ENCODE results near the gene MRPL50.

MRPL50 gene

DNA sequence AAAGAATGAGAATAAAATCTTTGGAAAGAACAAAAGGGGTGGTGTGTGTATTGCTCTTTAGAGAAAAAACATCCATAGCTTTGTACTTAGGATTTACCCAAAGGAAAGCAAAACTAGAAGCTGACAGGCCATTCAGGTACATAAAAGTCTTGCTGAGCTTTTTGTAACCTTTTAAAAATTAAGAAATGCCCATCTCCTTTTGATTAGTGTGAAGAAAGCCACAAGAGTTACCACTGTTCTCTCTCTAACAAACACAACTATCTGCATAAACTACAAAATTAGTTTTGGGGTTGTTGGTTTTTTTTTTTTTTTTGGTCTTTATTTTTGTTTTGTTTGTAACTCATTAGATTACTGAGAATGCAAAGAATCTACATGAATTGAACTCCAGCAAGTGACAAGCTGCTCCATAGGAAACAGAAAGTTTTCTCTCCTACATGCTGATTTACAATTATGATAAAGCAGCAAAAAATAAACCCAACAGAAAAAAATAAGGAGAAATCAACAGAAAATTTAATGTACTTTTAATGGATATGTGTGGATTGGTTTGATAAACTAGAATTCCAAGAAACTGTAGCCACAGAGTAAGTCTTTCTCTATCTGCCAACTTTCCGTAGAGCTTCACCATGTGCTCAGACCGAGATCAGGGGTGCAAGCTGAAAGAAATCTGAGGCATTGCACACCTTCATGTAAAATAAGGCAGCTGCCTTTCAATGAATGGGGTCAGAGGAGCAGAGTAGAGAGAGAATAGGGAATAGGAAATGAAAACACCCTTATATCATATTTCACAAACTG is 25.9 kb downstream of the MRPL50 start:
- no peak for DNase-seq

DNA sequence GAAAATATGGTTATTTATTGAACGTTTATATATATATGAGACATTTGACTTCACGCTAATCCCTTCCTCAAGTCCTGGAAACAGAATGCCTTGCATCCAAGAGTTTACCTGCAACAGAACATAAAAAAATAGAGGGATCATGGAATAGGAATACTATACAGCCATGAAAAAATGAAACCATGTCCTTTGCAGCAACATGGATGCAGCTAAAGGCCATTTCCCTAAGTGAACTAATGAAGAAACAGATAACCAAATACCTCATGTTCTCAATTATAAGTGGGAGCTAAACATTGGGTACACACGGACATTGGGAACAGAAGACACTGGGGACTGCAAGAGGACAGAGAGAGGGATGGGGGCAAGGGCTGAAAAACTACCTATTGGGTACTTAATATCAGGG is 26.6 kb downstream of the MRPL50 start:
- no peak for DNase-seq

DNA sequence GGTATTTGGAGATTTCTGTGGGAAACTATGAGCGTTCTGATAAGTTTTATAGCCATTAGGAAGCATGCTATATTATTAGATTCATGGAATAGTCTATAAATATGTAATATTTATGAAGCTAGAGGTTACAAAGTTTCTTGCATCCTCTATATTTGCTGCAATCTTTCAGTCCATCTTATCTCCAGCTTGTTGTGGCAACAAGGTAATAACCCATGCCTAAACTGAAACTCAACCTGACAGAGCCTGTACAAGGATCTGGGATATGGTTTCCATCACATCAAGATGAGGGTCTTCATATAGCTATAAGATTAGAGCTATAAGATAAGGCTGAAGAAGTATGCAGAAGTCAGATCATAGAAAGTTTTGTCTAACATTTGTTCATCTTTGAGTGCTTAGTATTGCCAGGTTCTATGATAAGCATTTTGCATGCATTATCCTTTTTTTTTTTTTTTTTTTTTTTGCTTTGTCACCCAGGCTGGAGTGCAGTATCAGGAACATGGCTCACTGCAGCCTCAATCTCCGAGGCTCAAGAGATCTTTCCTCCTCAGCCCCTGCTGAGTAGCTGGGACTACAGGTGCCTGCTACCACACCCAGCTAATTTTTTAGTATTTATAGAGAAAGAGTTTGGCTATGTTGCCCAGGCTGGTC is 28.4 kb downstream of the MRPL50 start:
- no peak for DNase-seq

DNA sequence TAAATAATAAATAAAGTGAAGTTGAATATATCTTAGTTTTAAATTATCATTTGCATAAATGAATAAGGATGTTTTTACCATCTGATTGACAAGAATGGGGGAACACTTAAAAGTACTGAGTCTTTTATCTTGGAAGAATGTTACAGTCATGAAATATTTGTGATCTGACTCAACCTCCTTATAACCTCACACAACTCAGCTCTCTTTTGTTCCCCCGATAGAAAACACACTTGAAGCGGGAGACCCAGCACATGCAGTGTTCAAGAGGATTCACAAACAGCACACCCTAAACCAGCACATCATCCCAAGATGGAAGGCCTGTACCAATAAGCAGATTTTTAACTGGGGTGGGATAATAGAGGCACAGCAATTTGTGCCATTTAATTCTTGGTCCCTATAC is 29.1 kb downstream of the MRPL50 start:
- no peak for DNase-seq

DNA sequence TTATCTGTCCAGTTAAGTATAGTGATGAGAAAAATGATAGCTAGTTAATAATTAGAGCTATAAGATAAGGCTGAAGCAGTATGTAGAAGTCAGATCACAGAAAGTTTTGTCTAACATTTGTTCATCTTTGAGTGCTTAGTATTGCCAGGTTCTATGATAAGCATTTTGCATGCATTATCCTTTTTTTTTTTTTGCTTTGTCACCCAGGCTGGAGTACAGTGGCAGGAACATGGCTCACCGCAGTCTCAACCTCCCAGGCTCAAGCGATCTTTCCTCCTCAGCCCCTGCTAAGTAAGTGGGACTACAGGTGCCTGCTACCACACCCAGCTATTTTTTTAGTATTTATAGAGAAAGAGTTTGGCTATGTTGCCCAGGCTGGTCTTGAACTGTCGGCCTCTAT is 31.1 kb downstream of the MRPL50 start:
- DNase-seq: no peak

DNA sequence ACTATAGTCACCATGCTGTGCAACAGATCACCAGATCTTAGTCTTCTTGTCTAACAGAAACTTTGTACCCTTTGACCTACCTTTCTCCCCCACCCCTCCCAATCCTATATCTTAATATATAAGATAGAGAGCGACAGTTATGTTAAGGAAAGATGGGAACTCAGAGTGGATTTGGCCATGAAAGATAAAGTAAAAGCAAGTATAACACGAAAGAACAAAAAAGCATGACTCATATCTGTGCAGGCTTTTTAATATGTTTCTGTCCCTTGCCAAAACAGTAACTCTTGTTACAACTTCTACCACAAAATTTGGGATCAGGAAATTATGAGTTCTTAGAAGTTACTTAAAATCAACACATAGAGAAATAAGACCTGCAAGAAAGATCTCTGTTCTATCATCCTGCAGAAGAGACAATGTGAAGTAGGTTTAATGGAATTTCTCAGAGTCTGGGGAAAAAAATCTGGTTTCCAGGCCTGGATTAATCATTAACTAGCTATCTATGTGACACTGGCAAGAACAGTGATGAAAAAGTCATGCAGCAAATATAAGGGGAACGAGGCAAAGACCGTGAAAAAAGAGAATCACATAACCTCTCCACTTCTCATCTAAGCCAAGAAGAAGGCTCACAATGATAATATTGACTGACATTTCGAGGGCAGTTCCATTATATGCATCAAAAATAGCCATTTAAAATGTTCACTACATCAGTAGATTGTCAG is 32.2 kb downstream of the MRPL50 start:
- no peak for DNase-seq

DNA sequence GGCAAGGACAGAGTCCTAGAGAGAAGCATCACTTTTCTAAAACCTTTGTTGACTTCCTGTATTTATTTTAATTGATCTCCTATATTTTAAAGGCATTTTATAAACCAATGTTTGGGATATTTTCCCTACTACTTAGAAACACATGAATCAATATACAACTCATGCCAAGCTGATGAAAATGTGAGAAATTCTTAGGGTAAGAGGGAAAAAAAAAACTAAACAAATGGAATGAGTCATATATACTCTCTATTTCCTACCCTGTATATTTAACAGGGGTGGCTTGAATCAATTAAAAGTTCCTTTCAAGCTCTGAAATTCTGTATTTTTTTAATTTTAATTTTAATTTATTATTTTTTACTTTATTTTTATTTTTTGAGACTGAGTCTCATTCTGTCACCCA is 33.2 kb downstream of the MRPL50 start:
- DNase-seq: no peak

DNA sequence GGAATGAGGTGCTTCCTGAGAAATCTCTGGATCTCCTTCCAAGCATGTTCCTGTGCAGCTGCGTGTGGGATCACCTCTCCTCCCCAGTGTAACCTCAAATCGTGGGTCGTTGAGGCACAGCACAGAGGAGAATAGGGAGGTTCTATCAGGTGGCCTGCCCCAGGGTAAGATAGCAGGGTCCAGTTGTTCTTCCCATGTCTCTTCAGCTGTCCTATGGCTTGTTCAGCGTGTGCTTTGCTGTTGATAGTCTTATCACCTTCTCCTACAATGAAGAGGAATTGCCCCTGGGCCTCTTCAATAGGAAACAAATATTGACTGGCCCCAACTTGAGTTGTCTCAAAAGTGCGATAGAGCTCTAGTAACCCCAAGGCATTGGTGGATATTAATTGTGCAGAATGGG is 36.0 kb downstream of the MRPL50 start:
- DNase-seq: no peak

DNA sequence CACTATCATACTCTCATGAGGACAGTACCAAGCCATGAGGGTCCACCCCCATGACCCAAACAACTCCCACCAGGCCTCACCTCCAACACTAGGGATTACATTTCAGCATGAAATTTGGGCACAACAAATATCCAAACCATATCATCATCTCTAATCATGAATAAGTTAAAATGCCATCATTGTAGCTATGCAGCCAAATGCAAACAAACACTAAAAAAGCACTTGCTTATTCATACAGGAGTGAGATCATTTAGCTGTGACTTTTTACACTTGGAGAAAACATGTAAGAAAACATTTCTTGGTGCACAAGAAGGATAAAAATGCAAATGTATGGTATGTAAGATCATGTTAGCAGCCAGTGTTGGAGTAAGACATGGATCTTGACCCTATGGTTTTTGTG is 37.8 kb downstream of the MRPL50 start:
- no peak for DNase-seq

DNA sequence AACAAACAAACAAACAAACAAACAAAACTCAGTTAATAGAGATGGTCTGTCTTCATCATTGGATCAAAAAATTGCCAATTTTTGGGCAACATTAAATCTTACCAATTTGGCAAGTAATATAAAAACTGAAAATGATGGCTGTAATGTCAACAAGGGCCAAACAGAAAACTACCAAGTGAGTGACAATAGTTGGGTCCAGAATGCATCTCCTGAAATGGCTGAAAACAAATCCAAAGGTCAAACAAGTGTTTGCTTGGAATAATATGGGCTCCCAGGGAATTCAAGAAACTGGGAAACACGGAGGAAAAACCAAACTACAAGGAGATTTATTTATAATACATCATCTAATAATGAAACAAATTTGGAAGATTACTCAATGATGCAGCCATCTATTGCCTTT is 38.7 kb downstream of the MRPL50 start:
- DNase-seq: no peak

DNA sequence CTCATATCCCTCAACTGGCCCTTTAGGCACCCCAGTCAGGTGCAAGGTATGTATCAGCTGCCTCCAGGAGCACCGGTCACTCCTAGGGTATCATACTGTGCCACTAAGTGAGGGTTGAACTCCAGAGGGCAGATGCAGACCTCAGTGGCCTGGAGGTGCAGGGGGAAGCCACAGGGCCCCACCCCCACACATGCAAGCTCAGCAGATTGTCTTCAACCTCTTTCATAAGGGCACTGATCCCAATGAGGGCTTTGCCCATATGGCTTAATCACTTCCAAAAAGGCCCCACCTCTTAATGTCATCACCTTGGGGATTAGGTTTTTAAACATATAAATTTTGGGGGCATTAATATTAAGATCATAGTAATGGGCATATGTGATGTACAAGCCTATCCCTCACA is 41.8 kb downstream of the MRPL50 start:
- no peak for DNase-seq

DNA sequence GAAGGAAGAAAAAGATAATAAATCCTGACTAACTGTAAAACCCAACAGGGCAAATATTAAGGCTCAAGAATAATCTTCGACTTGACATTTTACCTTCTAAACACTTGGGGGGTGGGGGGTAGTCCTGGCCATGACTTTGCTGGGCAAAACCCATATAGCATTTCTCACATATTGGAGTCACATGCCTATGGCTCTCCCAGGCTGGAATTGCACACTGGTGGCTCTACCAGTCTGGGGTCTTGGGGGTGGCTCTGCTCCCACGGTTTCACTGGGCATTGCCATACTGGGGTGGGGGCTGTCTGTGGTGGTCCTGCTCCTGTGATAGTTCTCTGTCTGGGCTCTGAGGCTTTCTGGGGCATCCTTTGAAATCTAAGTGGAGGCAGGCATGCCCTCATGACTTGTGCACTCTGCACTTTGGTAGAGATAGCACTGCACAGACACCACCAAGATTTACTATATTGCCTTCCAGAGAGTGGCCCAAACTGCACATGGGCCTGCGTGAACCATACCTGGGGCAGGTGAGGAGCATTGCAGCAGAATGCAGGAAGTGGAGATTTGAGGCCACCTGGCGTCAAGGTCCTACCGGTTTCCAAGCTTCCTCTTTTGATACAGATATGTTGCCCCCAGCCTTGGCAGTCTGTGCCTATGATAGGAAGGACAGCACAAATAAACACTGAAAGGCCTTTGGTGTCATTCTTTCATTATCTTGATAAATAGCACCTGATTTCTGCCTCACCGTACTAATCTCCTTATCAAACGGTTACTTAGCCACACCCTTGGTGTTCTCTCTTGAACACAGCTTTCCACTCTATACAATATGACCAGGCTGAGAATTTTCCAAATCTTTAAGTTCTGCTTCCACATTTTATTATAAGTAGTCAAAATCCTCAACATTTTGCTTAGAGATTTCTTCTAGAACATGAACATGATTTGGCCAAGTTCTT is 43.4 kb downstream of the MRPL50 start:
- DNase-seq: no peak

DNA sequence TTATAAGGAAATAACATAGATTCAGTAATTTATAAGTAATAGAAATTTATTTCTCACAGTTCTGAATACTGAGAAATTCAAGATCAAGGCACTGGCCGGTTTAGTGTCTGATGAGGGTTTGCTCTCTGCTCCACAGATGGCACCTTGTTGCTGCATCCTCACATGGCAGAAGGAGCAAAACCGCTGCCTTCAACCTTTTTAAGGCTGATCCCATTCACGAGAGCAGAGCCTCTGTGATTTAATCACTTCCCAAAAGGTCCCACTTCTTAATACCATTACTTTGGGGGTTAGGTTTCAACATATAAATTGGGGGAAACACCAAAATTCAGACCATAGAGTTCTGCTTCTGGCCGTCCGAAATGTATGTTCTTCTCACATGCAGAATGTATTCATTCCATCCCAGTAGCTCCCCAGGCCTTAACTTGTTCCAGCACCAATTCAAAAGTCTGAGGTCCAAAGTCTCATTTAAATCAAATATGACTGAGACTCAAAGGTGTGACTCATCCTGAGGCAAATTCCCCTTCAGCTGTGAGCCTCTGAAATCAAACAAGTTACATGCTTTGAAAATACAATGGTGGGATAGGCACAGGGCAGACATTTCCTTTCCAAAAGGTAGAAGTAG is 44.2 kb downstream of the MRPL50 start:
- no peak for DNase-seq

DNA sequence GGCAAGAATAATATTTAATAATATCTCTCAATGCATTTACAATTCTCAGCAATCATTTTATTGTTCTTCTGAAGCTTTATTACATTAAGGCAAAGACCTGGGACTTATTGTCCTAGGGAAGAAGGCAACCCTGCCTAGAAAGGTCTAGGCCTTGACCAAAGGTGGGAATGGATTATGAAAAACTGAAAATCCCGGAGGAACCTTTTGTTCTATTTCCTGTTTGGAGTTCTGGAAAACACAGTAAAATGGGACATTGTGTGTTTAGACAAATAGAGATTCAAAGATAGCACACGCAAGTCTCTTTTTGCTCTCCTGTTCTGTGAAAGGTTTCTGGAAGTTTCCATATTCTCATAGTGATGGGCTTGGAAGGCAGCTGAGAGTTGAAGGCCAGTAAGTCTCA is 44.7 kb downstream of the MRPL50 start:
- DNase-seq: no peak

DNA sequence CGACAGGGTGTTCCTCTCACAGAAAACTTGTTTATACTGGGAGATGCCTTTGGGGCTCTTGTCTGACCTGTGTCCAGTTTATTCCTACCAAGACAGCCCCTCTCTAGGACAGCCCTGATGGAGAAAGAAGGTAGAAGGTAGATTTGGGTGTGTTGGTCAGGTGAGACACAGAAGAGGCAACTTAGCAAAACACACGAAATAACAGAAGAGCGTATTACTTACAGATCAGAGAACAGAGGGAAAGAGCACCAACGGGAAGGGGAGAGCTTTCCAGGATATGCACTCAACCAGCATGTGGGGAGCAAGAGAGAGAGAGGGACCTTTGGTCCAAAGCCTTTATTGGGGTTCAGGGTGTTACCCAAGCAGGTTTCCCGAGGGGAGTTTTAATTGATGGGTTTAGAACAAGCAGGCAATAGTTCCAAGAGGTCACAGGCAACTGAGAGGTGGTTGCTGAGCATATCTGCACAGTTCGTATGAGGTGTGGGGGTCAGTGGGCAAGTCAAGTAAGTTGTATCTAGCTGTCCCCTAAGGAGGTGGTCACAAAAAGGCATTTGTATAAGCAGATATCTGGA is 45.4 kb downstream of the MRPL50 start:
- no peak for DNase-seq

DNA sequence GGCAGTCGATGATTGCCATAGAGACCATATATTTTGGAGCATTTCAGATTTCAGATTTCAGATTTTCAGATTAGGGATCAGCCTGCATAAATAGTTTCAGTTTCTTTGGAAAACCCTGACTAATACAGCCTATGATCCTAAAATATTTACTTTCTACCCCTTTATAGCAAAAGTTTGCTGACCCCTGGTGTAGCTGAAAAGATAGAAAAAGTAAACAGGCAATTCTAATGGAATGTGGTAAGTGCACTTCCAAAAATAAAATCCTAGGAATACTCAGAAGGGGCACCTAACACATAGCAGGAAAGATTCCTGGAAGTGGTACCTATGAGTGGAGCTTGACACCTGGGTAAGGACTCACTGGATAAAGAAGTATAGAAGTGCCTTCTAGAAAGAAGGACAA is 48.1 kb downstream of the MRPL50 start:
- DNase-seq: no peak

DNA sequence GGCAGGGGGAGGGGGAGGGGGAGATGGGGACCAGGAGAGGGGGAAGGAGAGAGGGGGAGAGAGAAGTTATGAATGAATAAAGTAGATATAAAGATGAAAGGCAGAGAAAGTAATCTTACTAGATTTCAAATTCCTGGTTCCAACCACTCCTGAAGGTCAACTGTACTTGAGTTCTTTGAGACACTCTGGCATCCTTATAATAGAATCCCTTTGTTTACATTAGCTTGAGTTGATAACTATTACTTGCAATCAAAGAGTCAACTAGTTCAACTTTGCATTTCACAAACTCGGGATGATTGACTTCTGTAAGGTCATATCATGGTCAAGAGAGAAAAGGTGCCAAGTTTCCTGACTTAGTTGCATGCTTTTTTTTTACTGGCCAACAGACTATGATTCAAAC is 55.8 kb downstream of the MRPL50 start:
- no peak for DNase-seq

DNA sequence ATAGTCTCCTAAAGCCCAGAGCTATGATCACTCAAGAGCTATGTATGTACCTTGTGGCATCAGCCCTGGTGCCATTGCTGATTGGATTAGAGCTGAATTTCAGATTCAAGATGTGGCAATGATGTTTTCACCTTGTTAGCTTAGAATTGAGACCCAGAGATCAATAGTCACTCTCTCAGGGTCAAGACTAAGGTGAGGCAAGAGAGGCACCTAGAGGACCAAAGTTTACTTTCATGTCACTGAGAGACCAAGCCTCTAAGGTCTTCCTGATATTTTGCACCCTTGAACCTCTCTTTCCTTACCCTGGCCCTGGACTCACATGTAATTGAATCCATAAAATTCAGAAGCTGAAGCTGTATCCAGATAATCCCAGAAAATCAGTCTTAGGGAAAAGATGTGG is 56.5 kb downstream of the MRPL50 start:
- DNase-seq: no peak
